ENCODE results near the gene WDR89. TPM values are rescaled to one million over a fixed set of nuclear protein-coding genes. Genes with fewer than 3 reads are reported as not detected.
A peak's percentile ranks its signal among the peaks of the same experiment; 100 is the strongest.
"Not testable (repeated sequence)": the region's sequence is repeated elsewhere in the genome, so short reads cannot be mapped to it uniquely, and the experiment has no call there.

The WDR89 gene
- total RNA-seq, 1 experiment from 2014 or later = 17.4 TPM

DNA sequence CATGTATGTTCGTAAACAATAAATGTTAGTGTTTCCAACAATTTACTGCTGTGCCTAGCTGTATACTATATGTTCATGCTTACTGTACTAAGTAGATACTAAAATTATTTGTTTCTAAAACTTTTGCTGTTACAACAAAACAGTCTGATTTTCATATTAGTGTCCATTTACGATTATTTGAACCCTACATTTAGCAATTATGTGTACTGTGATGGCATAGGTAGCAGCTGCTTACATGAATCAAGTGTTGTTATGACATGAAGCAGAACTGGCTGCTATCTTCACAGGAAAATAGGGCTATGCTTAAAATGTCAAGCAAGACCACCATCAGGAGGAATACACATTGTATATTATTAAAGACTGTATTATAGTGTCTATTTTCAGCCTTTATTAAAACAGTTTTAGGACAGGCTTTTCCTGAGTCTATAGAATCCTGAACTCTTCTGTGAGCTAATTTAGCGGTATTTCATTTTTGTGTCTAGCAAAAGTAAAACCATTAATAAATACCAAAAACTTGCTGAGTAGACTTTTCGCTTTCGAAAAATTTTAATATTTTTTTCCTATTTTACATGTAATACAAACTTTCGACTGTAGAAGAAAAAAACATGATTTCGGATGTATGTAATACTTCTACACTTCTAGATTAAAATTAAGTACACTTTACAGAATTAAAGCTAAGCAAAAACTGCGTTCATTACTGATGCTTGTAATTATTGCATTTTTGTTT, 1.1 kb upstream of the WDR89 start:
- CTCF ChIA-PET = interaction anchor here (0.6 to 2.3 kb wide), 7 partner anchors 8 to 561 kb away, joined by 3 to 16 read pairs (median 3); no protein-coding TSS in a partner anchor
- BruUV-seq (replicated peaks) = no TSS peak
- intact Hi-C loops (cut with micrococcal nuclease) = loop anchor here (5.0 kb wide), 1 partner anchor 101 kb away; the partner anchor contains the start of gene PPP2R5E
- TF ChIP-seq CTCF (IDR thresholded peaks at IDR 0.05; ENCODE audit: unreplicated experiment) = no peak
- H3K4me1 Mint-ChIP-seq (ENCODE audit: insufficient read depth, unreplicated experiment) = peaks cover 13% of the 10 kb centered on the region
- POLR2A ChIA-PET = interaction anchor here (0.6 to 5.6 kb wide), 33 partner anchors 10 to 863 kb away, joined by 3 to 65 read pairs (median 5); partner anchors contain the start of genes PPP2R5E and SGPP1
- DNase-seq (ENCODE audit: unreplicated experiment) = no peak
- peaks cover 9% of the 10 kb centered on the region for H3K36me3 Mint-ChIP-seq (ENCODE audit: insufficient read depth, unreplicated experiment)
- peak overlapping the region; percentile 99 for H3K27ac Mint-ChIP-seq (ENCODE audit: low read depth, unreplicated experiment)
- no peaks in the 10 kb centered on the region for H3K27me3 Mint-ChIP-seq (ENCODE audit: insufficient read depth, unreplicated experiment)
- H3K4me3 Mint-ChIP-seq (ENCODE audit: unreplicated experiment) = peak overlapping the region; percentile 86
- no peaks in the 10 kb centered on the region for H3K9me3 Mint-ChIP-seq (ENCODE audit: unreplicated experiment)

- peaks cover under 1% of the 10 kb centered on the region for H3K9me3 Mint-ChIP-seq (ENCODE audit: unreplicated experiment)
- TF ChIP-seq CTCF (IDR thresholded peaks at IDR 0.05; ENCODE audit: unreplicated experiment) = no peak
Measured at GRCh38 chr14:63642229-63642611, 549 bp upstream of the WDR89 start.

DNA sequence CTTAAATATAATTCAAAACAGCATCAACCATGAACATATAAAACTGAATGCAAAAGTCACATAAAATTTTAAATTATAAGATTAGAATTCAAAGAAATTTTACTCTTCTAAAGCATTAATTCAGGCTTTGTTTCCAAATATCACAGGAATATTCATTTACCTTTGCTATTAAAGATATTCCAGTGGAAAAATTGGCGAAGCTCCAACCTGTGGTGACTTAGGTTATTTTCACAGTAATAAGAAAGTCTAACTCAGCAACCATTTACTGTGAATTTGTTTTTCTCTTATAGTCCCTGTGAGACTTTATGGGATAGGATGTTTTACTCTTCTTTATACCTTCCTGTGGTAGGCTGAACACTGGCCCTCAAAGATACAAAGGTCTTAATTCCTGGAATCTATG, 3.2 kb downstream of the WDR89 start:
- CTCF ChIA-PET = no interaction called here
- intact Hi-C loops (cut with micrococcal nuclease) = no loop called here
- peak overlapping the region; percentile 31 for H3K27ac Mint-ChIP-seq (ENCODE audit: low read depth, unreplicated experiment)

More at GRCh38 chr14:63642229-63642611, 549 bp upstream of the WDR89 start:
- Mint-ChIP-seq H3K36me3 (ENCODE audit: insufficient read depth, unreplicated experiment) (peaks cover 9% of the 10 kb centered on the region), H3K4me3 (ENCODE audit: unreplicated experiment) (peak overlapping the region; percentile 86), H3K4me1 (ENCODE audit: insufficient read depth, unreplicated experiment) (peaks cover 13% of the 10 kb centered on the region), H3K27ac (ENCODE audit: low read depth, unreplicated experiment) (peak overlapping the region; percentile 99), H3K27me3 (ENCODE audit: insufficient read depth, unreplicated experiment) (no peaks in the 10 kb centered on the region)
- ChIA-PET CTCF (interaction anchor here (0.6 to 1.5 kb wide), 6 partner anchors 9 to 254 kb away, joined by 3 to 4 read pairs (median 3); no protein-coding TSS in a partner anchor), POLR2A (interaction anchor here (0.6 to 5.6 kb wide), 35 partner anchors 9 to 863 kb away, joined by 3 to 65 read pairs (median 5); partner anchors contain the start of genes PPP2R5E and SGPP1)
- TSS peak; percentile 71 for BruUV-seq (replicated peaks)
- intact Hi-C loops (cut with micrococcal nuclease) = loop anchor here (5.0 kb wide), 1 partner anchor 100 kb away; the partner anchor contains the start of gene PPP2R5E
- DNase-seq (ENCODE audit: unreplicated experiment) = peak; percentile 97

GRCh38 chr14:63636094-63636635, 5.5 kb downstream of the WDR89 start:
- H3K4me3 Mint-ChIP-seq (ENCODE audit: unreplicated experiment); H3K27ac Mint-ChIP-seq (ENCODE audit: low read depth, unreplicated experiment); POLR2A ChIA-PET; intact Hi-C loops (cut with micrococcal nuclease); H3K9me3 Mint-ChIP-seq (ENCODE audit: unreplicated experiment); DNase-seq (ENCODE audit: unreplicated experiment); H3K27me3 Mint-ChIP-seq (ENCODE audit: insufficient read depth, unreplicated experiment); H3K36me3 Mint-ChIP-seq (ENCODE audit: insufficient read depth, unreplicated experiment); BruUV-seq (replicated peaks): not testable (repeated sequence)
- peaks cover 23% of the 10 kb centered on the region for H3K4me1 Mint-ChIP-seq (ENCODE audit: insufficient read depth, unreplicated experiment)
- CTCF ChIA-PET = interaction anchor here (7.2 kb wide), 1 partner anchor 133 kb away, joined by 60 read pairs; no protein-coding TSS in a partner anchor

More for the DNA sequence above, 3.2 kb downstream of the WDR89 start:
- BruUV-seq (replicated peaks) = no TSS peak
- H3K9me3 Mint-ChIP-seq (ENCODE audit: unreplicated experiment) = peaks cover 8% of the 10 kb centered on the region
- H3K4me1 Mint-ChIP-seq (ENCODE audit: insufficient read depth, unreplicated experiment) = peaks cover 18% of the 10 kb centered on the region
- DNase-seq (ENCODE audit: unreplicated experiment) = no peak
- H3K27me3 Mint-ChIP-seq (ENCODE audit: insufficient read depth, unreplicated experiment) = no peaks in the 10 kb centered on the region
- TF ChIP-seq CTCF (IDR thresholded peaks at IDR 0.05; ENCODE audit: unreplicated experiment) = no peak
- H3K4me3 Mint-ChIP-seq (ENCODE audit: unreplicated experiment) = peak overlapping the region; percentile 30
- peaks cover 16% of the 10 kb centered on the region for H3K36me3 Mint-ChIP-seq (ENCODE audit: insufficient read depth, unreplicated experiment)
- POLR2A ChIA-PET = interaction anchor here (1.0 kb wide), 2 partner anchors 88 to 201 kb away, joined by 3 read pairs; no protein-coding TSS in a partner anchor

Measured in MCF 10A (cell line).